SU-DHL-6 (cell line): ENCODE results near the gene CHD1L.

Source experiments
- H2AFZ ChIP-seq: fragments of 200-600 bp; sonication (generic); 2 replicates; pipeline ENCODE4 v1.6.1; 2014; ENCODE audit warnings: low read depth, mild to moderate bottlenecking, moderate library complexity, mixed read lengths, antibody characterized with exemption, low read length; ENCODE audit not compliant: severe bottlenecking
- H3F3A ChIP-seq: fragments of 200-600 bp; shearing (Covaris generic); 2 replicates; pipeline ENCODE4 v1.6.0; 2016; ENCODE audit warnings: antibody characterized with exemption, mild to moderate bottlenecking; ENCODE audit not compliant: insufficient read depth
- H3K27ac ChIP-seq: fragments of 200-600 bp; sonication (generic); 2 replicates; pipeline ENCODE4 v1.5.1; 2016; ENCODE audit warnings: low read depth, mild to moderate bottlenecking, low read length, moderate library complexity, mixed read lengths
- H3K27me3 ChIP-seq: fragments of 200-600 bp; sonication (generic), shearing (Covaris generic); 2 replicates; pipeline ENCODE4 v1.6.0; 2014; ENCODE audit warnings: mild to moderate bottlenecking, low read length
- H3K36me3 ChIP-seq: fragments of 200-600 bp; sonication (generic); 2 replicates; pipeline ENCODE4 v1.6.1; 2014; ENCODE audit warnings: mild to moderate bottlenecking, low read length, mixed read lengths
- H3K4me2 ChIP-seq: fragments of 300-600, 200-600 bp; shearing (Covaris generic), sonication (generic); 2 replicates; pipeline ENCODE4 v1.6.0; 2014; ENCODE audit warnings: low read length, low read depth, mild to moderate bottlenecking; ENCODE audit not compliant: poor library complexity, severe bottlenecking
- H3K4me3 ChIP-seq: fragments of 200-600 bp; sonication (generic); 2 replicates; pipeline ENCODE4 v1.5.1; 2014; ENCODE audit warnings: antibody characterized with exemption, low read length, mild to moderate bottlenecking, mixed read lengths; ENCODE audit not compliant: insufficient read depth, poor library complexity, severe bottlenecking
- H3K79me2 ChIP-seq: fragments of 200-600 bp; sonication (generic); 2 replicates; pipeline ENCODE4 v1.6.1; 2014; ENCODE audit warnings: mild to moderate bottlenecking, low read length, moderate library complexity; ENCODE audit not compliant: insufficient read depth
- H3K9ac ChIP-seq: fragments of 200-600 bp; sonication (generic); 2 replicates; pipeline ENCODE4 v1.7.0; 2014; ENCODE audit warnings: mild to moderate bottlenecking, low read length
- H3K9me2 ChIP-seq: fragments of 200-600 bp; sonication (generic); replicated peaks from 2 replicates; pipeline ENCODE4 v1.6.1; 2014; ENCODE audit warnings: low read length; ENCODE audit not compliant: insufficient read depth
- H3K9me3 ChIP-seq: fragments of 200-600 bp; sonication (generic); 2 replicates; pipeline ENCODE4 v1.6.1; 2014; ENCODE audit warnings: low read length, mixed read lengths; ENCODE audit not compliant: insufficient read depth
- H4K20me1 ChIP-seq: fragments of 200-600 bp; sonication (generic); 2 replicates; pipeline ENCODE4 v1.6.1; 2014; ENCODE audit warnings: low read depth, mild to moderate bottlenecking, antibody characterized with exemption, low read length, moderate library complexity, mixed read lengths
- CTCF ChIP-seq: fragments of 200-600 bp; sonication (generic); IDR thresholded peaks from one replicate; pipeline ENCODE4 v1.5.1; 2017; ENCODE audit warnings: antibody characterized with exemption, mild to moderate bottlenecking, low read length, moderate library complexity; ENCODE audit not compliant: insufficient read depth, poor library complexity, severe bottlenecking
- EZH2phosphoT487 ChIP-seq: fragments of 200-600 bp; sonication (generic), shearing (Covaris generic); conservative IDR thresholded peaks from 2 replicates; pipeline ENCODE4 v1.6.1; 2018; ENCODE audit warnings: mild to moderate bottlenecking, antibody characterized with exemption, low read length, moderate library complexity, mixed read lengths

Gene CHD1L

GRCh38 chr1:147213271-147213670 lies 29.2 kb upstream of the CHD1L start:
- no peaks in the 10 kb centered on the region for H3K27me3 ChIP-seq
- H3F3A ChIP-seq = no peaks in the 10 kb centered on the region
- H3K4me2 ChIP-seq = no peak overlapping the region
- H2AFZ ChIP-seq = no peak overlapping the region
- H3K9me3 ChIP-seq = no peaks in the 10 kb centered on the region
- H3K36me3 ChIP-seq = no peaks in the 10 kb centered on the region
- H3K9me2 ChIP-seq = no peaks in the 10 kb centered on the region
- no peak for TF ChIP-seq EZH2phosphoT487
- H3K9ac ChIP-seq = no peak overlapping the region
- no peaks in the 10 kb centered on the region for H4K20me1 ChIP-seq
- H3K27ac ChIP-seq = no peak overlapping the region
- no peaks in the 10 kb centered on the region for H3K79me2 ChIP-seq
- H3K4me3 ChIP-seq = no peak overlapping the region

- Histone ChIP-seq H3K4me3 (no peak overlapping the region), H3K4me2 (no peak overlapping the region), H3K27me3 (no peaks in the 10 kb centered on the region), H3K36me3 (no peaks in the 10 kb centered on the region), H3F3A (no peaks in the 10 kb centered on the region), H3K9me2 (no peaks in the 10 kb centered on the region), H4K20me1 (no peaks in the 10 kb centered on the region), H3K9ac (no peak overlapping the region), H3K27ac (no peak overlapping the region), H3K79me2 (no peaks in the 10 kb centered on the region), H2AFZ (no peak overlapping the region), H3K9me3 (no peaks in the 10 kb centered on the region)
- TF ChIP-seq EZH2phosphoT487 = no peak
- TF ChIP-seq CTCF = no peak
Observed at GRCh38 chr1:147214325-147214724, 28.2 kb upstream of the CHD1L start.

- no peaks in the 10 kb centered on the region for H3K9me2 ChIP-seq
Observed at GRCh38 chr1:147214842-147215539, 27.5 kb upstream of the CHD1L start.

More at GRCh38 chr1:147214842-147215539, 27.5 kb upstream of the CHD1L start:
- H3F3A ChIP-seq = no peaks in the 10 kb centered on the region
- H3K9me3 ChIP-seq = no peaks in the 10 kb centered on the region
- no peaks in the 10 kb centered on the region for H4K20me1 ChIP-seq
- no peak overlapping the region for H3K4me3 ChIP-seq
- no peaks in the 10 kb centered on the region for H3K79me2 ChIP-seq
- no peak overlapping the region for H2AFZ ChIP-seq
- TF ChIP-seq CTCF (no peak), EZH2phosphoT487 (no peak)
- H3K27ac ChIP-seq = no peak overlapping the region
- no peak overlapping the region for H3K9ac ChIP-seq
- H3K36me3 ChIP-seq = no peaks in the 10 kb centered on the region
- H3K27me3 ChIP-seq = no peaks in the 10 kb centered on the region
- H3K4me2 ChIP-seq = no peak overlapping the region
